GM18868 (cell line): ENCODE results near the gene SERTAD4.
"Not testable (repeated sequence)": the region's sequence is repeated elsewhere in the genome, so short reads cannot be mapped to it uniquely, and the experiment has no call there.

Source experiments
- ATAC-seq: cut with Tn5 transposase; IDR thresholded peaks from one replicate; pipeline ENCODE4 v1.9.1; 2021; ENCODE audit warnings: mild to moderate bottlenecking, moderate library complexity; ENCODE audit not compliant: unreplicated experiment

SERTAD4 gene

DNA sequence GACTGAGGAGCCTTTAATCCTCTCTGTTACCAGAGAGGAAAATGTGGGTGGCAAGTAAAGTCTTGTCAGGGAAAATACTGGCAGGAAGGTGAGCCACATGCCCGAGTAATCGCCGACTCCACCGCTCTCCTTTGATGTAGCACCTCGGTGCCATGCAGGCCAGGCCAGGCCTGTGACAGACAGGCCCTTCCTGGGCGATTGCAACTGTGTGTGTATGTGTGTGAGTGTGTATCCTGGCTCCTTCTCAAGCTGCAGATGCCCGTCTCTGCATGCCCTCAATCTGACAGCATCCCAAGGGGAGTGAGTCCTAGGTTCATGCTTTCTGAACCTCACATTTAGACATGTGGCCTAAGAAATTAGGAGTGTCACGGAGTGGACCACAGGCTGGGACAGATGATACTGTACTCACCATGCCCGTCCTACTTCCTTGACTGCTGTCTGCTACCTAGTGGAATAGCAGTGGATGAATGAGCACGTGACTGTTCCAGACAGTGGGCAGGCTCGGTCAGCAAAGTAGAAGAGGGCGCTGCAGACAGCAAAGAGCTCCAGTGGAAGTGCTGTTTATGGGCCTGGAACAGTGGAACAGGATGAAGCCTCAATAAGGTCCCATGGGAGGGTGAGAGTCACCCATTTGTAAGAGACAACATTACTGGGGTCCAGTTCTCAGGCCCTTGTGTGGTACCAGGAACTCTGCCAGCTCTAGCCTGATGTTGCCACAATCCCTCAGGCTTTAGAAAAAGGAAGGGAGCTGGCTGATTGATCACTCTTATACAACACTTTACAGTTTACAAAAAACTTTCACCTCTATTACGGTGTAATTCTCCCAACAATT is 25.3 kb downstream of the SERTAD4 start:
- ATAC-seq, result no peak

DNA sequence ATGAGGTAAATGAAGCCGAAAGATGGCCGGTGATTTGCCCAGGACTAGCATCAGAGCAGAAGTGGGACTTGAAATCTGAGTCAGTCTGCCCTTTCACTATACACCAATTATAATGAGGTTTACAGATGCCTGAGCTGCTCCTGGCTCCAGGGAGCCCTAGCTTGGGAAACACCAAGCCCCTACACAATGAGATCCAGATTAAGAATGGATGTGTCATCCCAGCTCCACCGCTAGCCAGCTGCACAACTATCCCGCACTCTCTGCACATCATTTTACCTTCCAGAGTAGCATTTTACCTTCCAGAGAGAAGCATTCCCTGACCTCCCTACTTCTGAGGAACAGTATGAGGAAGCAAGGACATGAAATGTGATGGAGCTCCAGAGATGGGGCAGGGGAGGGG is 27.0 kb downstream of the SERTAD4 start:
- no peak for ATAC-seq

DNA sequence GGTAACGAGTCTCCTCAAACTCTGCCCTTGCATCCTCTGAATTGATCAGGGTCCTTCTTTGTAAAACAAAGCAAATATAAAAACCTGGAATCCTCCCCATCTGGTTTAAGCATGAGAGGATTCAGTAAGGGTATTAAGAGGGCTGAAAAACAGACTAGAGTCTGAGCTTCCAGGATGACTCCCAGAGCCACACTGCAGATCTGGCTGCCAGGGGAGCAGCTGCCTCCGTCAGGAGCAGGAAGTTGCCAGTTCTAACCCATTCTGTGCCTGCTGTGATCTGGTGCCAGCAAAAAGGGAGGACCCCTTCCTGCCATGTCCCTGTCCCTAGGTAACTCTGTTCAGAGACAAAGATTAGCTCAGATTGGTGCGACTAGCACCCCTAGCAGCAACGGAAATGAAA is 27.5 kb downstream of the SERTAD4 start:
- no peak for ATAC-seq

DNA sequence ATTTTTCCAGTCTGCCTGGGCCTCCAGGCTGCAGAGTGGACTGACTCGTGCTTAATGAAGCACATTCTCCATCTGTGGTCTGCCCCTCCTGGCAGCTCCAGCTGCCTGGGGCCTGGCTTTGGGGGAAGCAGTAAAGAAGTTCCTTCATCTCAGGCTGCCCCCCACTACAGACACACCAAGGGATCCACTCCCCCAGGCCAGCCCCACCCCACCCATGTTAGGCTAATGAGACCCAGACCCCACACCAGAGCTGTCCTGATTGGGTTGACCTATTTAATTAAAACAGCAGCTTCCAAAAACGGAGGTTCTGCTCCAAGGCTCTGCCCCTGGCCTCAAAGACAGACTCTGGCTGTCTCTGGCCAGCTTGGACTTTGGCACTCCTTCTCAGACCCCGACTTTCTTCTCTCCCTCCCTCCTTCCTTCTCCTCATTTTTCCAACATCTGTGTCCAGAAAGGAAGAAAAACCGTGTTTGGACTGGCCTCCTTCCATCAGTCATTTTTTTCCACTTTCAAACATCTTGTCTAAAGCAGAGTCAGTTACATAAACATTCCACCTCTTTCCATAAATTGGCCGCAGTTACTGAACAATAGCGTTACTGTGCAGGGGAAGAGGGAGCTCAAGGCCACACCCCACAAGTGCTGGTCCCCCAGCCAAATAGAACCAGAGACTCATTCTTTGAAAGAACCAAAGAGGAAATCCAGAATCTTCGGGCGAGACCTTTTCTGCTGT is 29.7 kb downstream of the SERTAD4 start:
- no peak for ATAC-seq

DNA sequence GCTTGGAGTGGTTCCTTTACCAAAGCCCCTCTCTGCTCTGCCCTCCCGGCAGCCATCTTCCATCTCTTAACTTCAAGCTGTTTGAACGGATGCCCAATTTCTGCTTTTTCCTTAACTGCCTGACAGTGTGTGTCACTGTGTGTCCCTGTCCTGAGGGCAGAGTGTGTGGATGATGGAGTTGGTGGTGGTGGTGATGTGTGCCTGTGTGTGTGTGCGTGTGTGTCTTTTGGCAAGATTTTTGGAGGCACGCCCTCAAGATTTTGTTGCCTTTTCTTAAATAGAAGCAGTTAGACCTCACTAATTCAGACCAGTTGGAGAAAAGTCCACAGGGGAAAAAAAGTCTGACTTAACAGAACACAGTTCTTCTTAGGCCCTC is 30.3 kb downstream of the SERTAD4 start:
- ATAC-seq, result no peak

DNA sequence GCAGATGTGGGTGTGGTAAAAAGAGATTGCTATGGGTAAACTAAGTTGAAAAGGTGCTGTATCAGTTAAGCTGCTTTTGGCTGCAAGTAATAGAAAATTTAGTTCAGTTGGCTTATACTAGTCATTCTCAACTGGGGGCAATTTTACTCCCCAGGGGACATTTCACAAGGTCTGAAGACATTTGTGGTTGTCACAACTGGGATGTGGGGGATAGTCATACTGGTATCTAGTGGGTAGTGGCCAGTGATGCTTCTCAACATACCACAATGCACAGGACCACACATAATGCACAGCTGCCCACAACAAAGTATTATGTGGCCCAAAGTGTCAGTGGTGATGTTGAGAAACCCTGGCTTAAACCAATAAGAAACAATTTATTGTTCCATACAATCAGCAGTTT is 31.4 kb downstream of the SERTAD4 start:
- no peak for ATAC-seq

DNA sequence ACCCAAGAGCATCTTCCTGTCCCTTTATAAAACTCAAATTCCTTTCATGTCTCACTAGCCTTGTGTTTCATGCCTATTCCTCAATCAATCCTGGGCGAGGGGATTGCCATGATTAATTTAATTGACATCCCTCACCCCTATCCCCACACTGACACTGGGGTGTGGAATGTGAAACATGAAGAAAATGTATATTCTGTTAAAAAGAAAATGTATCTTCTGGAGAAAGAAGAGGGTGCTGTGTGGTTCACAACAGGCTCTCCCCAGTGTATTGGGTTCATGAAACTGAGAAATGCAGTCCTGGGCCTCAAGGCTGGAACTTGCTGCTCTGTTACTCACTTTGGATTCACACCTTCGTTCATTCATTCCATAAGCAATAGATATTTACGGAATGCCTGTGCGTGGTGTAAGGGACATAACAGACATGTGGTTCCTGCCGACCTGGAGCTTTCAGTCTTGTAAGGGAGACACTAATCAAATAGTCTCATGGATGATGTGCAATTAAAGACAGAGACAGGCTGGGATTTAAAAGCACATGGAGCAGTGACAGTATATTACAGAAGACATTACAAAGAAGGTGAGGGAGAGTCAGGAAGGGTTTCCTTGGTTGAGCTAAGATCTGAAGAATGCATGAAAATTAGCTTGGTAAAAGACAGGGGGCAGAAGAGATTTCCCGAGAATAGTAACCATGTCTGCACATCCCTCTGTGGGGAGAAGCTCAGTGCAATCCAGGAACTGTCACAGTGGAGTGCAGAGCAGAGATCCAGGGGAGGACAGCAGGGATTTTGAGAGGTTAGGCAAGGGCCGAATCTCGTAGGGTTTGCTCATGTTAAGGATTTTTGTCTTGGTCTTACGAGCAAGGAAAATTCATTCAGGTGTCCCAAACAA is 32.1 kb downstream of the SERTAD4 start:
- no peak for ATAC-seq

DNA sequence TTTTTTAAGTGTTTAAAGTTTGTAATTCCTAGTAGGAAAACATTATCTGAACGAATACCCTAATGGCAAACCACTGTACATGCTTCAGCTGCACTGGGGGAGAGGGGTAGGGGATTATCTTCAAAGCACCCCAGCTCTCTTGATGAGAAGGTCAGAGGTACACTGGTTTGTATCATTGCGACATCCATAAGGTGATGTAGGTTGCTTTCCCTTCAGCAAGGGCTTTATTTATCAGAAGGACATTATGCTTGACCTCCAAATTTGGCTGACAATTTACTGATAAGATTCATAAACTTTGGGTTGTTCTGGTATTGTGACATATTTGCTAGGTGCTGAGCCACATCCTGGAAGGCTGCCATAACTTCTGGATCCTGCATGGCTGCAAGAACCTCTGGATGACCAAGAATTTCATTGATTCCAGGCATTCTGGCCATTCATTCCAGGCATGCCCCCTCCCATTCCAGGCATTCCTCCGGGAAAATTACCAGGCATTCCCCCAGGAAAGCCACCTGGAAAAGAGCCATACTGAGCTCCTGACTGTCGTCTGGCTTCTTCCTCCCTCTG is 32.9 kb downstream of the SERTAD4 start:
- ATAC-seq, result not testable (repeated sequence)

DNA sequence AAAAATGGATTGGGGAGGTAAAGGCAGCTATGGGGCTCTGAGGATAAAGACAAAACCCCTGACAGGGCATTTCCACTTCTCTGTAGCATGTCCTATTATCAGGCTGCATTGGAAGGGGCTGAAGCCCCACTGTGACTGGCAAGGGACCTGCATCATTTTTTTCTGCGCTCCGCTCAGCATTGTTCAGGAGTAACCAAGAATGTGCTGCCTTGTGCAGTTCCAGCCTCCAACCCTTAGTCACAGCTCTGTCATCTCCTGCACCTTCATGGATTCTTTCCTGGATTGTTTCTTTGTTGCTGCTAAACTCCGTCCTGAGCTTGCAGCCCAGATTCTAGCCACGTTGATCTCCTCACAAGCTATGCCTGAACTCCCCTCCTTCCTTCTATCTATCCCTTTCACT is 37.4 kb downstream of the SERTAD4 start:
- ATAC-seq, result no peak

DNA sequence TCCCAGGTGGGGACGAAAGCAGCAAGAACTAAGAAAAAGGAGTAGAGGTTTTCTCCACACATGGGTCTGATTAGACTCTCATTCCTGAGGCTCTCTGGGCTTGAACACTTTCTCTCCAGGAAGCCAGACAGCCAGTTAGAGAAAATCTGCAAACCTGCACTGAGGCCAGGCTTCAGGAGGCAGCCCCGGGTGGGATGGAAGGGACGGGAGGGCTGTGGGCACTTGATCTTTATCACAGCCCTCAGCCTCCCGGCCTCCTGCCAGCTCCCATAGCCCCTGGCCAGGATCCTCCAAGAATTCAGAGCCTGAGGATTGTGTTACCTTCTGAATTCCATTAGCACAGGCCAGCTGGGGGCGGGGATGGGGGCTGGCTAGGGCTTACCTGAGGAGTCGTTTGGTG is 40.1 kb downstream of the SERTAD4 start:
- ATAC-seq, result no peak

DNA sequence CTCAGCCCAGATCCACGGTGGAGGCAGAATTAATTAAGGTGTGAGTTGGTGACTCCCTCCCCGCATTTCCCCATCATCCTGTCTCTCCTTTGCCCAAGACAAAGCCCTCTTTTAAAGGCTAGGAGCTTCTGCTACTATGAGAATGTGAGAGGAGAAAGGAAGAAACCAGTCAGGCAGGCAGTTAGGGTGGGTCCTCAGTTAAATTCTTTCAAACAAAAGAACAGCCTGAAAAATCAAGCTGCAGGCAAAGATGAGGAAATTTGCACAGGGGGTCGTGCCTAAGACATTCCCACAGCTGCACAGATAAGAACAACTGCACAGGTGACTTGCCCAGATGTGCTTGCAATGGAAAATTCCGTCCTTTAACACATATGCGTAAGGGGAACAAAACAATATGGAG is 47.6 kb downstream of the SERTAD4 start:
- no peak for ATAC-seq

DNA sequence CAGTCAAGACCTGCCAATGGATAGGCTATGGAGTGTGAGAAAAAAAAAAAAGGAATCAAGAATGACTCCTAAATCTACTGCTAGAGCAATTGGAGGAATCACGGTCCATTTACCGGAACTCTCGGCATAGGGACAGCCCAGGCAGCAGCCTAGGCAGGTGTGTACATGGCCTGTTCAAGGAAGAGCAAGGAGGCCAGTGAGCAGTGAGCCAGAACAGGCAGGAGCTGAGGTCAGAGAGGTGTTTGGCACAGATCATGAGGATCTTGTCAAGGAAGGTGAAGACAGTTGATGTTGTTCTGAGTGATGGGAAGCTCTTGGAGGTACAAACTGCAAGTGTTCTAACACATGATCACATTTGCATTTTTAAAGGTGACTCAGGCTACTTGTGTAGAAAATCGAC is 55.5 kb downstream of the SERTAD4 start:
- no peak for ATAC-seq

DNA sequence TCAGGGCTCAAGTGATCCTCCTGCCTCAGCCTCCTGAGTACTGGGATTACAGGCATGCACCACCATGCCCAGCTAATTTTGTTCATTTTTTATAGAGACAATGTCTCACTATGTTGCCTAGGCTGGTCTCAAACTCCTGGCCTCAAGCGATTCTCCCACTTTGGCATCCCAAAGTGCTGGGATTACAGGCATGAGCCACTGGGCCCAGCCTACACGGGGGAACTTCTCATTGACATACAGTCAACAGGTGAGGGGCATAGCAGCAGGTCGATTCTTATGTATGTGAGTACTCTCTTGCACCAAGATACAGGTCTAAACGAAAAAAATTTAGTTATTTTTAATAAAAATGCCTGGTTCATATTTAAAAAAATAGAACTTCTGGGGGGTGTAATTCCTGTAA is 56.7 kb downstream of the SERTAD4 start:
- no peak for ATAC-seq

DNA sequence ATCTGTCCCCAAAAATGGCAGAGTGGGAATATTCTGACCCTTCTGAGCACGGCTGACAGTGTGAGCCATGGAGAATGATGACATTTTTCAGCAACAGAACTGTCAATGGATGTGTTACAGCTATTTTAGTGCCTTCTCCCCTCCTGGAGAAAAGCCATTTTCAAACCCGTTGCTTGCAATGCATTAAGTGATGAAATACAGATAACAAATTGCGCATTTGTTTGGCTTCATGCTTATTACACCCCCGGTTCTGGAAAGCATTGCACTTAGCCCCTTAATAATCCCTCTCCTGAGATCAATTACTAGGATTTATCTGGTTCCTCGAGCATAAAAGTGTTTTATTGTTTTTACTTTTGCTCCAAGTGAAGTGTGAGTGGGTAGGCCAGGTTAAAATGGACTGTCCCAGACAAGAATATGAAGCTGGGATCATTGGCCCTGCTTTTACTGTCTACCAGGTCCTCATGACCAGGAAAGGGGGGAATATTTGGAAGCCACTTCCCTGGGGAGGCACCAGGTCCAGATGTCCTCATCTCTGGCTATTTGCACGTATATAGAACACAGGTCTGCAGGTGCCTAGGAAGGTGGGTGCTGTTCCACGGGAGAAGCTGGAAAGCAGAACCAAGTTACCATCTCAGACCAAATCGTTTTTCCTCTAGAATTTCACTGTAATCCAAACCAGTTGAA is 58.6 kb downstream of the SERTAD4 start:
- no peak for ATAC-seq

DNA sequence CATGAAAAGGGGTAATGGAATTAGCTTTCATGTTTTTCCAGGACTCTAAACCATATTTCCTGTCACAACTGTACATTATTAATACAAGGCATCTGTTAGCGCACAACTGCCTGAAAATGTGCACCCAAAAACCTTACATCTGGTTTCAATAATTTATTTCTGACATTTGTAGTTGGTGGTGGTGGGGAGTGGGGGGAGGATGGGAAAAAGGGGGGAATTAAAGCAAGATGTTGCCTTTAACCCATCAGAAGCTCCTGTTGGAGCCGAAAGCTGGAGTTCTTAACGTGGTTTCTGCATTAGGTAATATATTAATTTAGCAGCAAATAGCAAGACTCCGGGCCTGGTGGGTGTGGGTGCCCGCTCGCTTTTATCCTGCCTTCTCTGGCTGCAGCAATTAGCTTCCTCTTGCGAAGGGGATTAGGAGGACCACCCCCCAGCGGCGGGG is 59.2 kb downstream of the SERTAD4 start:
- no peak for ATAC-seq

DNA sequence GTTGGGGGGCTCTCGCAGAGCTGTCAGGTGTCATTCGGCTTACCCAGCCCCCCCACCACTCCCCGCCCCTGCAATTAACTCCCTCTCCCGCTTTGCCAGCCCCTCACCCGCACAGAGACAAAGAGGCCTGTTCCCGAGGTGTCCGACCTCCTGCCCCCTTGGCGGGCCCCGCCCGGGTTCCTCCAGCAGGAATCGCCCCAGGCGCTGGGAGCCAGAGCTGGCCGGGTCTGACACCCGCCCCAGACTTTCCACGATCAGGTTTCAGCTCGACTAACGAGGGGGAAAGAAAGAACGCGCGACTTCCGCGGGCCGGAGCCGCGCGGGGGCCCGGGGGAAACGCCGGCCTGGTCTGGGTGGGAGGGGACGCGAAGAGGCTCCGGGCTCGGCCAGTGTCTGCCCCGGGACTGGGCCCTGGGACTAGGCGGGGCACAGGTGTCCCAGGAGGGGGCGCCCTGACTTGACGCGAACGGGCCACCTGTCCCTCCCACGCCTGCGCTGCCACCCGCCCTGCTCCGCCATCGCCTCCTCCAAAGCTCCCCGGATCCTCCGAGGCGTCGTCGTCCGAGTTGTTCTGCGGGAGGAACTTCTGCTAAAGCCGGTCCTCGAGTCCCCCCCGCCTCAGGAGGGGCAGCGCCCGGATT is 59.8 kb downstream of the SERTAD4 start:
- ATAC-seq, result no peak

DNA sequence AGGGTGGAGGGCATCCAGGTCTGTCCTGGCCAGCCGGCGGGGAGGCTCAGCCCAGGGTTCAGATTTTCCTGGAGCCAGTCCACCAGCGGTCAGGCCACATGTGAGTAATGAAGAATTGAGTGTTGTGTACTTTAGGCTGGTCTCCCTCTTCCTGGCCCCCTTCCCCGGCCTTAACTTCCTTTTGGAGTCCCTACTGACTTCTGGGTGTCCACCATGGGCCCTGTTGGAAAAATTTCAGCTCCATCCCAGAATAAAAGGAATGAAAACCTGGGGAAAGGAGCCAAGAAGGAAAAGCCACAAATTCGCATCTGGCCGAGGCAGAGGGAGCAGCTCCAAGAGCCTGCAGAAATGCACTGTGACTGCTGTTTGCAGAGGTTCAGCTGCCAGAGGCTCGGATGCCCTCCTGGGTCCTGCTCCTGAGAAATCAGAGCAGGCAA is 60.6 kb downstream of the SERTAD4 start:
- no peak for ATAC-seq

DNA sequence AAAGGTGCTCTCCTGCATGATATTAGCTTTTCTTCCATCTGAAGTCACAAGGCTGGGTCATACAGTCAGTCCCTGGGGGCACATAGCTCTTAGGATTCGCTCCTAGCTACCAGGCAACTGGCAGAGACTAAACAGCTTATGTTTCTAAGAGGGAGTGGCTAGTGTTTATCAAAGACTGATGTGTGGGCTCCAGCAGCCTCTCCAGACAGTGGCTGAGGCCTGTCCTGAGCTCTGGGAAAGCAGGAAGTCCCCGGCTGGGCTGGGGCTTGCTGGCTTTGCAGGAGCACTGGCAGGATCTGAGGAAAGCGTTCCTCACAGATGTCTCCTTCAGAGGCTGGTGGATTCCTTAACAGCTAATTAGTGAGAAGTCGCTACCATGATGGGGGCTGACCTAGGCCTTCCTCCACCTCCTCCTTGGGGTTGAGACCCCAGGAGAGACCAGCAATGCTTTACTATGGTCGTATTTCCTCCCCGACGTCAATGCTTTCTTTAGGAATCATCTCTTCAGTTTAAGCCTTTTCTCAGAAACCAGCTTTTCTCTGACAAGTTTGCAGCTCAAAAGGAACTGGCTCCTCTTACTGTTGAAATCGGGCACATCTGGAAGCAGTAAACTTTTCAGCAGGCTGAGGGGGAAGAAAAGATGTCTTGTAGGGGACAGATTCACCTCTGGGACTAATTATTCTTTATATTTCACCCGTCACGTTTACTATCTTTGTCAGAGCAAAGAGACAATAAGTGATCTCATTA is 62.6 kb downstream of the SERTAD4 start:
- ATAC-seq, result no peak
